Left ventricle myocardium superior (tissue), 1 donor: ENCODE results near the gene TTLL4. TPM values are rescaled to one million over a fixed set of nuclear protein-coding genes. Genes with fewer than 3 reads are reported as not detected.
"Not testable (repeated sequence)": the region's sequence is repeated elsewhere in the genome, so short reads cannot be mapped to it uniquely, and the experiment has no call there.

Experiments used
- ATAC-seq: fragments of 200-7000 bp; cut with Tn5 transposase; one replicate; pipeline ENCODE4 v1.9.1; 2020; ENCODE audit warnings: mild to moderate bottlenecking, moderate library complexity
- DNase-seq: peaks from one replicate; pipeline ENCODE4 v3.0.0-alpha.2; 2020
- intact Hi-C: fragments of 100-400 bp; cut with micrococcal nuclease; formaldehyde crosslinking; loops from one replicate; pipeline ENCODE4 v1.11.0; 2022
- total RNA-seq: library from RNA; stranded (reverse); fragmentation: NEBNext Ultra II Directional; extraction: Animal tissue kit (Norgen Biotek cat#: 25700); gene quantifications from one replicate; pipeline ENCODE4 v1.2.1, GENCODE V29; 2021
- donor health status: DM: no; HTN: yes; CAD: no; lungs with severe emphysema.

The TTLL4 gene
- total RNA-seq, 1 donor from 2014 or later: 4.6 TPM

- ATAC-seq: no peak
- intact Hi-C loops: no loop called here
- DNase-seq: no peak
Observed at GRCh38 chr2:218734190-218734975, 23.7 kb downstream of the TTLL4 start.

- intact Hi-C loops: no loop called here
- DNase-seq (no peak), ATAC-seq (no peak)
Observed at GRCh38 chr2:218736531-218736930, 25.9 kb downstream of the TTLL4 start.

- DNase-seq: no peak
- intact Hi-C loops: no loop called here
- no peak for ATAC-seq
Observed at GRCh38 chr2:218743068-218743467, 32.4 kb downstream of the TTLL4 start.

- no peak for DNase-seq
- intact Hi-C loops: no loop called here
- ATAC-seq: no peak
Observed at GRCh38 chr2:218744615-218745014, 34.0 kb downstream of the TTLL4 start.

GRCh38 chr2:218745160-218745558 lies 34.5 kb downstream of the TTLL4 start:
- ATAC-seq: peak; percentile 54
- intact Hi-C loops: no loop called here

GRCh38 chr2:218745559-218746469 lies 35.2 kb downstream of the TTLL4 start:
- ATAC-seq (peak; percentile 98), DNase-seq (peak; percentile 80)
- intact Hi-C loops: no loop called here

More at GRCh38 chr2:218745160-218745558, 34.5 kb downstream of the TTLL4 start:
- no peak for DNase-seq

GRCh38 chr2:218746470-218746795 lies 35.8 kb downstream of the TTLL4 start:
- no peak for DNase-seq
- intact Hi-C loops: no loop called here
- no peak for ATAC-seq

- intact Hi-C loops: no loop called here
- peak; percentile 22 for ATAC-seq
- peak; percentile 34 for DNase-seq
Observed at GRCh38 chr2:218746960-218747359, 36.3 kb downstream of the TTLL4 start.

- ATAC-seq (no peak), DNase-seq (no peak)
- intact Hi-C loops: no loop called here
Observed at GRCh38 chr2:218748741-218749441, 38.3 kb downstream of the TTLL4 start.

- intact Hi-C loops: no loop called here
- DNase-seq: no peak
- ATAC-seq: no peak
Observed at GRCh38 chr2:218754201-218754600, 43.6 kb downstream of the TTLL4 start.

- DNase-seq (no peak), ATAC-seq (no peak)
- intact Hi-C loops: no loop called here
Observed at GRCh38 chr2:218754781-218755180, 44.1 kb downstream of the TTLL4 start.

GRCh38 chr2:218755198-218755566 lies 44.5 kb downstream of the TTLL4 start:
- ATAC-seq: no peak
- intact Hi-C loops: no loop called here
- DNase-seq: no peak

GRCh38 chr2:218755567-218756404 lies 45.2 kb downstream of the TTLL4 start:
- intact Hi-C loops: no loop called here
- no peak for DNase-seq
- no peak for ATAC-seq

- intact Hi-C loops: no loop called here
- DNase-seq (no peak), ATAC-seq (no peak)
Observed at GRCh38 chr2:218756599-218757377, 46.2 kb downstream of the TTLL4 start.

- ATAC-seq (no peak), DNase-seq (no peak)
- intact Hi-C loops: no loop called here
Observed at GRCh38 chr2:218761795-218762194, 51.2 kb downstream of the TTLL4 start.

- DNase-seq, intact Hi-C loops, ATAC-seq: not testable (repeated sequence)
Observed at GRCh38 chr2:218772759-218773158, 62.1 kb downstream of the TTLL4 start.

- no peak for ATAC-seq
- intact Hi-C loops: no loop called here
- no peak for DNase-seq
Observed at GRCh38 chr2:218773881-218774280, 63.2 kb downstream of the TTLL4 start.

GRCh38 chr2:218776488-218776887 lies 65.9 kb downstream of the TTLL4 start:
- DNase-seq (no peak), ATAC-seq (no peak)
- intact Hi-C loops: no loop called here
